HEK293 (cell line): ENCODE results near the gene C2.

ENCODE experiments used
- CTCF ChIA-PET: fragments of 350-600 bp; formaldehyde crosslinking; extraction: SDS; loops from one replicate; lab custom pipeline; 2021; ENCODE audit warnings: antibody characterized with exemption; lab: Yijun Ruan, JAX
- POLR2A ChIA-PET: fragments of 300-600 bp; formaldehyde crosslinking; extraction: SDS; loops from one replicate; lab custom pipeline; 2020; ENCODE audit warnings: antibody characterized with exemption, inconsistent platforms; lab: Yijun Ruan, JAX
- H3K27ac ChIP-seq: fragments of 200-500 bp; sonication (Bioruptor generic); 2 replicates; pipeline ENCODE4 v1.5.1; 2014; ENCODE audit warnings: low read depth, low read length, control low read depth, inconsistent platforms; ENCODE audit errors: extremely low read depth
- H3K36me3 ChIP-seq, 2 experiments: fragments of 200-500 bp in 1 of 2; sonication (Bioruptor generic) in 1 of 2; 1 replicate in 1 of 2; 2 replicates in 1 of 2; pipeline ENCODE4 v1.5.1; 2014 to 2017; ENCODE audit warnings: inconsistent platforms in 2 of 2, low read length in 2 of 2; ENCODE audit not compliant: control insufficient read depth in 2 of 2, insufficient read depth in 1 of 2
- H3K4me1 ChIP-seq: fragments of 200-500 bp; sonication (Bioruptor generic); 2 replicates; pipeline ENCODE4 v1.5.1; 2014; ENCODE audit warnings: mild to moderate bottlenecking, low read length, inconsistent platforms; ENCODE audit not compliant: control insufficient read depth, insufficient read depth
- H3K4me3 ChIP-seq: 2 replicates; pipeline ENCODE4 v1.5.1; 2011; ENCODE audit warnings: low read depth, mild to moderate bottlenecking, control low read depth, low read length, moderate library complexity
- H3K9me3 ChIP-seq: fragments of 200-500 bp; sonication (Bioruptor generic); 2 replicates; pipeline ENCODE4 v1.5.1; 2014; ENCODE audit warnings: low read depth, low read length, inconsistent platforms; ENCODE audit not compliant: control insufficient read depth, insufficient read depth
- BCL11B ChIP-seq: fragments of 450-650 bp; formaldehyde crosslinking; IDR thresholded peaks from 2 replicates; pipeline ENCODE4 v1.5.1; 2016; ENCODE audit warnings: low read depth, missing biosample characterization, missing genetic modification characterization
- FEZF1 ChIP-seq: fragments of 450-650 bp; formaldehyde crosslinking; IDR thresholded peaks from 2 replicates; pipeline ENCODE4 v1.5.1; 2016; ENCODE audit warnings: missing biosample characterization, missing genetic modification characterization
- MEIS1 ChIP-seq: sonication (generic); formaldehyde crosslinking; IDR thresholded peaks from 2 replicates; pipeline ENCODE4 v1.8.1; 2022; ENCODE audit warnings: missing genetic modification reagents, mild to moderate bottlenecking, borderline replicate concordance
- MZF1 ChIP-seq: fragments of 450-650 bp; formaldehyde crosslinking; IDR thresholded peaks from 2 replicates; pipeline ENCODE4 v1.5.1; 2017; ENCODE audit warnings: missing biosample characterization, missing genetic modification characterization, borderline replicate concordance
- SP2 ChIP-seq: fragments of 450-650 bp; formaldehyde crosslinking; IDR thresholded peaks from 2 replicates; pipeline ENCODE4 v1.5.1; 2016; ENCODE audit warnings: missing biosample characterization, missing genetic modification characterization
- ZBTB17 ChIP-seq: fragments of 450-650 bp; formaldehyde crosslinking; IDR thresholded peaks from 2 replicates; pipeline ENCODE4 v1.5.1; 2016; ENCODE audit warnings: missing biosample characterization, missing genetic modification characterization
- ZFP41 ChIP-seq: fragments of 450-650 bp; formaldehyde crosslinking; IDR thresholded peaks from 2 replicates; pipeline ENCODE4 v1.5.1; 2016; ENCODE audit warnings: missing biosample characterization, missing genetic modification characterization, borderline replicate concordance
- ZNF174 ChIP-seq: fragments of 450-650 bp; formaldehyde crosslinking; IDR thresholded peaks from 2 replicates; pipeline ENCODE4 v1.5.0; 2017; ENCODE audit warnings: missing biosample characterization, mild to moderate bottlenecking, missing genetic modification characterization
- ZNF391 ChIP-seq: fragments of 450-650 bp; formaldehyde crosslinking; IDR thresholded peaks from 2 replicates; pipeline ENCODE4 v1.5.1; 2016; ENCODE audit warnings: low read depth, missing biosample characterization, missing genetic modification characterization, borderline replicate concordance
- ZNF514 ChIP-seq: fragments of 450-650 bp; formaldehyde crosslinking; IDR thresholded peaks from 2 replicates; pipeline ENCODE4 v1.5.1; 2016; ENCODE audit warnings: missing biosample characterization, missing genetic modification characterization
- ZNF529 ChIP-seq: fragments of 450-650 bp; formaldehyde crosslinking; IDR thresholded peaks from 2 replicates; pipeline ENCODE4 v1.5.1; 2017; ENCODE audit warnings: missing genetic modification characterization, missing biosample characterization; ENCODE audit not compliant: insufficient replicate concordance
- ZNF585B ChIP-seq: fragments of 450-650 bp; formaldehyde crosslinking; IDR thresholded peaks from 2 replicates; pipeline ENCODE4 v1.5.1; 2016; ENCODE audit warnings: missing biosample characterization, missing genetic modification characterization
- ZNF677 ChIP-seq: fragments of 450-650 bp; IDR thresholded peaks from 2 replicates; pipeline ENCODE4 v1.5.0; 2018; ENCODE audit warnings: missing biosample characterization, mild to moderate bottlenecking, missing genetic modification characterization, moderate library complexity
- ZNF837 ChIP-seq: fragments of 450-650 bp; formaldehyde crosslinking; IDR thresholded peaks from 2 replicates; pipeline ENCODE4 v1.5.1; 2016; ENCODE audit warnings: missing biosample characterization, missing genetic modification characterization
- ZXDB ChIP-seq: fragments of 450-650 bp; formaldehyde crosslinking; IDR thresholded peaks from 2 replicates; pipeline ENCODE4 v1.5.1; 2016; ENCODE audit warnings: missing biosample characterization, missing genetic modification characterization
- TF ChIP-seq, protein P1 (sequence below): fragments of 450-650 bp; formaldehyde crosslinking; IDR thresholded peaks from 2 replicates; pipeline ENCODE4 v1.5.1; 2016; ENCODE audit warnings: missing biosample characterization, missing genetic modification characterization
- TF ChIP-seq, protein P2 (sequence below): fragments of 450-650 bp; formaldehyde crosslinking; IDR thresholded peaks from 2 replicates; pipeline ENCODE4 v1.5.1; 2016; ENCODE audit warnings: missing biosample characterization, missing genetic modification characterization
- TF ChIP-seq, protein P3 (sequence below): fragments of 450-650 bp; formaldehyde crosslinking; IDR thresholded peaks from 2 replicates; pipeline ENCODE4 v1.5.1; 2016; ENCODE audit warnings: missing biosample characterization, missing genetic modification characterization
- TF ChIP-seq, protein P4 (sequence below): fragments of 450-650 bp; IDR thresholded peaks from 2 replicates; pipeline ENCODE4 v1.5.1; 2018; ENCODE audit warnings: missing biosample characterization, missing genetic modification characterization
- TF ChIP-seq, protein P5 (sequence below): fragments of 450-650 bp; formaldehyde crosslinking; conservative IDR thresholded peaks from 2 replicates; pipeline ENCODE4 v1.5.1; 2016; ENCODE audit warnings: low read depth, missing biosample characterization, missing genetic modification characterization
- TF ChIP-seq, protein P6 (sequence below): fragments of 450-650 bp; IDR thresholded peaks from 2 replicates; pipeline ENCODE4 v1.5.1; 2018; ENCODE audit warnings: missing biosample characterization, mild to moderate bottlenecking, missing genetic modification characterization

Gene C2

DNA sequence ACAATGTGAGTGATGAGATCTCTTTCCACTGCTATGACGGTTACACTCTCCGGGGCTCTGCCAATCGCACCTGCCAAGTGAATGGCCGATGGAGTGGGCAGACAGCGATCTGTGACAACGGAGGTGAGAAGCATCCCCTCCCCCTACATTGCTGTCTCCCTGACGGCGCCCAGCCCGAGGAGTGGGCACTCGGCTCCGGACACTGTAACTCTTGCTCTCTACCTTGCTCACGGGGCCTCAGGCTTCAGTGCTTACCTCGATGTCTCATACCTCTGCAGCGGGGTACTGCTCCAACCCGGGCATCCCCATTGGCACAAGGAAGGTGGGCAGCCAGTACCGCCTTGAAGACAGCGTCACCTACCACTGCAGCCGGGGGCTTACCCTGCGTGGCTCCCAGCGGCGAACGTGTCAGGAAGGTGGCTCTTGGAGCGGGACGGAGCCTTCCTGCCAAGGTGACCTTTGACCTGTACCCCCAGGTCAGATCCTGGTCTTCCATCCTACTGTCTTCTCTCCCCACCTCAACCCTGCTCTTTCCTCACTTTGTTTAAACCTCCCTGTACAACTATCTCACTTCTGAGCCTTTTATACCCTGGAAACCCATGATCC lies 19.7 kb downstream of the C2 start:
- H3K4me3 ChIP-seq, result no peak overlapping the region
- no peak overlapping the region for H3K27ac ChIP-seq
- H3K9me3 ChIP-seq, result no peaks in the 10 kb centered on the region
- TF ChIP-seq, protein P1, sequence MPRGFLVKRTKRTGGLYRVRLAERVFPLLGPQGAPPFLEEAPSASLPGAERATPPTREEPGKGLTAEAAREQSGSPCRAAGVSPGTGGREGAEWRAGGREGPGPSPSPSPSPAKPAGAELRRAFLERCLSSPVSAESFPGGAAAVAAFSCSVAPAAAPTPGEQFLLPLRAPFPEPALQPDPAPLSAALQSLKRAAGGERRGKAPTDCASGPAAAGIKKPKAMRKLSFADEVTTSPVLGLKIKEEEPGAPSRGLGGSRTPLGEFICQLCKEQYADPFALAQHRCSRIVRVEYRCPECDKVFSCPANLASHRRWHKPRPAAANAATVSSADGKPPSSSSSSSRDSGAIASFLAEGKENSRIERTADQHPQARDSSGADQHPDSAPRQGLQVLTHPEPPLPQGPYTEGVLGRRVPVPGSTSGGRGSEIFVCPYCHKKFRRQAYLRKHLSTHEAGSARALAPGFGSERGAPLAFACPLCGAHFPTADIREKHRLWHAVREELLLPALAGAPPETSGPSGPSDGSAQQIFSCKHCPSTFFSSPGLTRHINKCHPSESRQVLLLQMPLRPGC (tag by site-specific recombination), result no peak
- TF ChIP-seq ZNF514 (tag by site-specific recombination) (no peak), BCL11B (tag by site-specific recombination) (peak; percentile 41; the same call in 1 of the 2 replicates), SP2 (no peak), ZBTB17 (tag by site-specific recombination) (no peak), MZF1 (no peak)
- TF ChIP-seq, protein P2, sequence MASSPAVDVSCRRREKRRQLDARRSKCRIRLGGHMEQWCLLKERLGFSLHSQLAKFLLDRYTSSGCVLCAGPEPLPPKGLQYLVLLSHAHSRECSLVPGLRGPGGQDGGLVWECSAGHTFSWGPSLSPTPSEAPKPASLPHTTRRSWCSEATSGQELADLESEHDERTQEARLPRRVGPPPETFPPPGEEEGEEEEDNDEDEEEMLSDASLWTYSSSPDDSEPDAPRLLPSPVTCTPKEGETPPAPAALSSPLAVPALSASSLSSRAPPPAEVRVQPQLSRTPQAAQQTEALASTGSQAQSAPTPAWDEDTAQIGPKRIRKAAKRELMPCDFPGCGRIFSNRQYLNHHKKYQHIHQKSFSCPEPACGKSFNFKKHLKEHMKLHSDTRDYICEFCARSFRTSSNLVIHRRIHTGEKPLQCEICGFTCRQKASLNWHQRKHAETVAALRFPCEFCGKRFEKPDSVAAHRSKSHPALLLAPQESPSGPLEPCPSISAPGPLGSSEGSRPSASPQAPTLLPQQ (tag by site-specific recombination), result no peak
- TF ChIP-seq, protein P3, sequence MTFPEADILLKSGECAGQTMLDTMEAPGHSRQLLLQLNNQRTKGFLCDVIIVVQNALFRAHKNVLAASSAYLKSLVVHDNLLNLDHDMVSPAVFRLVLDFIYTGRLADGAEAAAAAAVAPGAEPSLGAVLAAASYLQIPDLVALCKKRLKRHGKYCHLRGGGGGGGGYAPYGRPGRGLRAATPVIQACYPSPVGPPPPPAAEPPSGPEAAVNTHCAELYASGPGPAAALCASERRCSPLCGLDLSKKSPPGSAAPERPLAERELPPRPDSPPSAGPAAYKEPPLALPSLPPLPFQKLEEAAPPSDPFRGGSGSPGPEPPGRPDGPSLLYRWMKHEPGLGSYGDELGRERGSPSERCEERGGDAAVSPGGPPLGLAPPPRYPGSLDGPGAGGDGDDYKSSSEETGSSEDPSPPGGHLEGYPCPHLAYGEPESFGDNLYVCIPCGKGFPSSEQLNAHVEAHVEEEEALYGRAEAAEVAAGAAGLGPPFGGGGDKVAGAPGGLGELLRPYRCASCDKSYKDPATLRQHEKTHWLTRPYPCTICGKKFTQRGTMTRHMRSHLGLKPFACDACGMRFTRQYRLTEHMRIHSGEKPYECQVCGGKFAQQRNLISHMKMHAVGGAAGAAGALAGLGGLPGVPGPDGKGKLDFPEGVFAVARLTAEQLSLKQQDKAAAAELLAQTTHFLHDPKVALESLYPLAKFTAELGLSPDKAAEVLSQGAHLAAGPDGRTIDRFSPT (tag by site-specific recombination), result 0 out of 2 replicates have a peak, but pooled peaks have one; percentile 27
- TF ChIP-seq, protein P4, sequence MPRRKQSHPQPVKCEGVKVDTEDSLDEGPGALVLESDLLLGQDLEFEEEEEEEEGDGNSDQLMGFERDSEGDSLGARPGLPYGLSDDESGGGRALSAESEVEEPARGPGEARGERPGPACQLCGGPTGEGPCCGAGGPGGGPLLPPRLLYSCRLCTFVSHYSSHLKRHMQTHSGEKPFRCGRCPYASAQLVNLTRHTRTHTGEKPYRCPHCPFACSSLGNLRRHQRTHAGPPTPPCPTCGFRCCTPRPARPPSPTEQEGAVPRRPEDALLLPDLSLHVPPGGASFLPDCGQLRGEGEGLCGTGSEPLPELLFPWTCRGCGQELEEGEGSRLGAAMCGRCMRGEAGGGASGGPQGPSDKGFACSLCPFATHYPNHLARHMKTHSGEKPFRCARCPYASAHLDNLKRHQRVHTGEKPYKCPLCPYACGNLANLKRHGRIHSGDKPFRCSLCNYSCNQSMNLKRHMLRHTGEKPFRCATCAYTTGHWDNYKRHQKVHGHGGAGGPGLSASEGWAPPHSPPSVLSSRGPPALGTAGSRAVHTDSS (tag by site-specific recombination), result no peak
- TF ChIP-seq, all 188 proteins: peak for 2
- POLR2A ChIA-PET, result interaction anchor here (1.8 to 1.9 kb wide), 2 partner anchors 17 to 25 kb away, joined by 3 to 8 read pairs; partner anchors contain the start of gene DXO
- no peaks in the 10 kb centered on the region for H3K4me1 ChIP-seq
- peaks cover 0 to 17% of the 10 kb centered on the region in 2 experiments; a peak in 1 of 3 replicates for H3K36me3 ChIP-seq
- CTCF ChIA-PET, result interaction anchor here (0.6 kb wide), 1 partner anchor 1008 kb away, joined by 5 read pairs; no protein-coding TSS in a partner anchor

DNA sequence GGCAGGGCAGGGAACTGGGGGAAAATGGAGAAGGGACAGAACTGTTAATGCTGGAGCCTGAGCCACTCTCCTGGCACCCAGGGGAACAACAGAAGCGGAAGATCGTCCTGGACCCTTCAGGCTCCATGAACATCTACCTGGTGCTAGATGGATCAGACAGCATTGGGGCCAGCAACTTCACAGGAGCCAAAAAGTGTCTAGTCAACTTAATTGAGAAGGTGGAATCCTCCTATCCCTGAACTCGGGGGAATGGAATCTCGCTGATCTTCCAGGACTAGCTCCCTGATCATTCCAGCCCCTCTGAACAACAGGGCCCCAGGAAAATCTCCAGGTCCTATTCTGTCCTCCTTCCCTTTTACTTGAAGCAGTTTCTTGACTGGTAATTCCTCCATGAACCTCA lies 20.3 kb downstream of the C2 start:
- no peak overlapping the region for H3K27ac ChIP-seq
- H3K9me3 ChIP-seq, result no peaks in the 10 kb centered on the region
- ChIA-PET POLR2A (interaction anchor here (1.0 to 1.9 kb wide), 4 partner anchors 17 to 85 kb away, joined by 3 to 8 read pairs (median 3); partner anchors contain the start of genes DXO and NEU1), CTCF (interaction anchor here (0.6 to 0.7 kb wide), 3 partner anchors 149 to 1007 kb away, joined by 3 to 5 read pairs (median 3); no protein-coding TSS in a partner anchor)
- no peaks in the 10 kb centered on the region for H3K4me1 ChIP-seq
- peaks cover 0 to 24% of the 10 kb centered on the region in 2 experiments; a peak in 1 of 3 replicates for H3K36me3 ChIP-seq
- no peak overlapping the region for H3K4me3 ChIP-seq
- TF ChIP-seq ZNF677 (tag by site-specific recombination) (no peak), ZNF585B (tag by site-specific recombination) (no peak), ZXDB (tag by site-specific recombination) (no peak), ZNF391 (no peak), ZNF174 (tag by site-specific recombination) (no peak), ZNF529 (tag by site-specific recombination) (no peak), ZFP41 (tag by site-specific recombination) (no peak), FEZF1 (no peak), ZNF837 (tag by site-specific recombination) (no peak), MEIS1 (no peak)
- TF ChIP-seq, protein P5, sequence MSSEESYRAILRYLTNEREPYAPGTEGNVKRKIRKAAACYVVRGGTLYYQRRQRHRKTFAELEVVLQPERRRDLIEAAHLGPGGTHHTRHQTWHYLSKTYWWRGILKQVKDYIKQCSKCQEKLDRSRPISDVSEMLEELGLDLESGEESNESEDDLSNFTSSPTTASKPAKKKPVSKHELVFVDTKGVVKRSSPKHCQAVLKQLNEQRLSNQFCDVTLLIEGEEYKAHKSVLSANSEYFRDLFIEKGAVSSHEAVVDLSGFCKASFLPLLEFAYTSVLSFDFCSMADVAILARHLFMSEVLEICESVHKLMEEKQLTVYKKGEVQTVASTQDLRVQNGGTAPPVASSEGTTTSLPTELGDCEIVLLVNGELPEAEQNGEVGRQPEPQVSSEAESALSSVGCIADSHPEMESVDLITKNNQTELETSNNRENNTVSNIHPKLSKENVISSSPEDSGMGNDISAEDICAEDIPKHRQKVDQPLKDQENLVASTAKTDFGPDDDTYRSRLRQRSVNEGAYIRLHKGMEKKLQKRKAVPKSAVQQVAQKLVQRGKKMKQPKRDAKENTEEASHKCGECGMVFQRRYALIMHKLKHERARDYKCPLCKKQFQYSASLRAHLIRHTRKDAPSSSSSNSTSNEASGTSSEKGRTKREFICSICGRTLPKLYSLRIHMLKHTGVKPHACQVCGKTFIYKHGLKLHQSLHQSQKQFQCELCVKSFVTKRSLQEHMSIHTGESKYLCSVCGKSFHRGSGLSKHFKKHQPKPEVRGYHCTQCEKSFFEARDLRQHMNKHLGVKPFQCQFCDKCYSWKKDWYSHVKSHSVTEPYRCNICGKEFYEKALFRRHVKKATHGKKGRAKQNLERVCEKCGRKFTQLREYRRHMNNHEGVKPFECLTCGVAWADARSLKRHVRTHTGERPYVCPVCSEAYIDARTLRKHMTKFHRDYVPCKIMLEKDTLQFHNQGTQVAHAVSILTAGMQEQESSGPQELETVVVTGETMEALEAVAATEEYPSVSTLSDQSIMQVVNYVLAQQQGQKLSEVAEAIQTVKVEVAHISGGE (tag by site-specific recombination), result no peak
- TF ChIP-seq, protein P6, sequence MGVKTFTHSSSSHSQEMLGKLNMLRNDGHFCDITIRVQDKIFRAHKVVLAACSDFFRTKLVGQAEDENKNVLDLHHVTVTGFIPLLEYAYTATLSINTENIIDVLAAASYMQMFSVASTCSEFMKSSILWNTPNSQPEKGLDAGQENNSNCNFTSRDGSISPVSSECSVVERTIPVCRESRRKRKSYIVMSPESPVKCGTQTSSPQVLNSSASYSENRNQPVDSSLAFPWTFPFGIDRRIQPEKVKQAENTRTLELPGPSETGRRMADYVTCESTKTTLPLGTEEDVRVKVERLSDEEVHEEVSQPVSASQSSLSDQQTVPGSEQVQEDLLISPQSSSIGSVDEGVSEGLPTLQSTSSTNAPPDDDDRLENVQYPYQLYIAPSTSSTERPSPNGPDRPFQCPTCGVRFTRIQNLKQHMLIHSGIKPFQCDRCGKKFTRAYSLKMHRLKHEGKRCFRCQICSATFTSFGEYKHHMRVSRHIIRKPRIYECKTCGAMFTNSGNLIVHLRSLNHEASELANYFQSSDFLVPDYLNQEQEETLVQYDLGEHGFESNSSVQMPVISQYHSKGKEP (tag by site-specific recombination), result no peak
